ENCODE data around the gene ANGEL2. TPM values are rescaled to one million over a fixed set of nuclear protein-coding genes. Genes with fewer than 3 reads are reported as not detected.

The ANGEL2 gene
- total RNA-seq, 1 experiment from 2014 or later, result 34.8 TPM

DNA sequence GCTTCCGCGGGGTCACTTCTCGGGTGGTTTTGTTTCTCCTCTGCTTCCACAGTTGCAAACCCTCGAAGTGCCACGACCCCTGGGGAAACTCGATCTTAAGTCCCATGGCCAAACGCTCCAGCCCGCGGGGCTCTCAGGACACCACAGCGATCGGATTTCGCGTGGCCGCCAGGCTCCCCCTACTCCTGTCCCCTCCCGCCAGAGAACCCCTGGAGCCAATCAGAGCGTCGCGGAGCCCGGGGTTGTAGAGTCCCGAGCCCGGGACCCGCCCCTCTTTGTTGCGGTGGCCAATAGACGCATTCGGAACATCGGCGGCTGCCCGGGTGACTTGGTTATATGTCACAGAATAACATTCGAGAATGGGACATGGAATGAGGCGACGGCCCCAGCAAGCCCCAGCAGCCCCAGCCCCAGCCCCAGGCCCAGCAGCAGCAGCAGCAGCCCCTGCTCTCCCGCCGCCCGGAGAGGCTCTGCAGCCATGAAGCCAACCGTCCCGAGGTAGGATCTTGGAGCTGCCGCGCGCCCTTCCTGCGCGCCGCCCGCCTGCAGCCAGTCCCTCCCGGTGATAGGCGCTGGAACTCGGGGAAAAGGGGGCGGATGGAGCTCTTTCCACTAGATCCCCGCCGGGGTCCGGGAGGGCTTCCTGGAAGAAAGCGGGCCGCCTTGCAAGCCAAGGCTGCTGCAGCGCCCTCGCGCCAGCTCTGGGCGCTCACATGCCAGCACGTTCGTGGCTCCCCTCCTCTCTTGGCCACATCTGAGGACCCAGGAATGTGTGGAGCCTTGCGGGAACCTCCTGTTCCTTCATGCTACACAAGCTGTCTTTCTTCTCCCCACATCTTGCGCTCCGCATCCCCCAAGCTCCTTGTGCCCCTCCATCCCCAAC is 65.2 kb downstream of the ANGEL2 start, which contains the start of gene VASH2:
TSS of gene VASH2 (plus strand) at position 299 of the 883 bp plus-strand sequence. CDS start 1,002 bp downstream, outside the sequence.
- Histone ChIP-seq H3K4me1 (ENCODE audit: control insufficient read depth, insufficient read depth, low read length) (no peaks in the 10 kb centered on the region), H3K27me3 (ENCODE audit: control insufficient read depth, insufficient read depth, low read length) (peaks cover 8% of the 10 kb centered on the region; the same call in 1 of the 2 replicates), H3K9me3 (ENCODE audit: control insufficient read depth, insufficient read depth, low read depth, low read length) (no peaks in the 10 kb centered on the region), H3K36me3 (ENCODE audit: control insufficient read depth, insufficient read depth, low read length) (no peaks in the 10 kb centered on the region), H3K4me3 (ENCODE audit: low read depth in 2 of 2, low read length in 2 of 2) (peak within 1 kb of the TSS; percentile 53 to 67), H3K27ac (ENCODE audit: low read length) (no peak within 1 kb of the TSS)
- DNase-seq (ENCODE audit: low read depth, low spot score), result no peak
- no TSS peak for BruUV-seq (replicated peaks)
- ChIA-PET POLR2A (interaction anchor here (0.6 kb wide), 1 partner anchor 336 kb away, joined by 5 read pairs; no protein-coding TSS in a partner anchor), CTCF (interaction anchor here (0.5 kb wide), 1 partner anchor 129 kb away, joined by 5 read pairs; no protein-coding TSS in a partner anchor)
- in situ Hi-C loops (cut with HindIII; ENCODE audit: low pct_unique_long_range_greater_than_20kb, low sequenced_read_pairs), result no loop called here
- intact Hi-C loops (cut with micrococcal nuclease; ENCODE audit: unreplicated experiment), result no loop called here
- ATAC-seq, result peak; percentile 99
- TF ChIP-seq CTCF (IDR thresholded peaks at IDR 0.05), result no peak
- no peak for TF ChIP-seq SIN3A (IDR thresholded peaks at IDR 0.05; ENCODE audit: borderline replicate concordance, insufficient read depth, low read depth, low read length)
- no peak for TF ChIP-seq TCF7L2 (IDR thresholded peaks at IDR 0.05; ENCODE audit: low read depth, low read length)
- TF ChIP-seq POLR2AphosphoS5 (IDR thresholded peaks at IDR 0.05; ENCODE audit: low read depth, low read length), result no peak
- TF ChIP-seq REST (IDR thresholded peaks at IDR 0.05; ENCODE audit: insufficient read depth in 1 of 2, low read depth in 2 of 2, low read length in 1 of 2), result no peak

DNA sequence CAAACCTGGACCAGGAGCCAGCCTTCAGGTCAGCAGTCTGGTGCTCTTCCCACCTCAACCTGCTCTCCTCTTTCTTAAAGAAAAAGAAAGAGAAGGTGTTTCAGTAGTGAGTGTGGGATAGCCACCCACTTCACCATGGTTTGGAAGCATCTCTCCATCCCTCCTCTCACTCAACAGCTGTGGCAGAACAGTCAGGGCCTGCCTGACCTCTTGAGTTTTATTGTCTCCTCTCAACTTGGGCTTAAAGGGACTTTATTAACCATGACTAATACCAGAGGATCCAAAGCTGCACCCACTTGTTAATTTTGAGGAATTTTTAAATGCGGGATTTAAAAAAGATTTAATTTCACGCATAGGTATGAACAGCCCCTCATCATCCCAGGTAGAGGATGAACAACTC is 65.9 kb downstream of the ANGEL2 start:
- in situ Hi-C loops (cut with HindIII; ENCODE audit: low pct_unique_long_range_greater_than_20kb, low sequenced_read_pairs), result no loop called here
- ChIA-PET POLR2A (interaction anchor here (0.7 kb wide), 1 partner anchor 23 kb away, joined by 3 read pairs; no protein-coding TSS in a partner anchor), CTCF (no interaction called here)
- BruUV-seq (replicated peaks), result no TSS peak
- TF ChIP-seq SIN3A (IDR thresholded peaks at IDR 0.05; ENCODE audit: borderline replicate concordance, insufficient read depth, low read depth, low read length) (no peak), REST (IDR thresholded peaks at IDR 0.05; ENCODE audit: insufficient read depth in 1 of 2, low read depth in 2 of 2, low read length in 1 of 2) (no peak), CTCF (IDR thresholded peaks at IDR 0.05) (no peak), POLR2AphosphoS5 (IDR thresholded peaks at IDR 0.05; ENCODE audit: low read depth, low read length) (no peak), TCF7L2 (IDR thresholded peaks at IDR 0.05; ENCODE audit: low read depth, low read length) (no peak)
- Histone ChIP-seq H3K36me3 (ENCODE audit: control insufficient read depth, insufficient read depth, low read length) (no peaks in the 10 kb centered on the region), H3K27me3 (ENCODE audit: control insufficient read depth, insufficient read depth, low read length) (peaks cover 8% of the 10 kb centered on the region; the same call in 1 of the 2 replicates), H3K4me3 (ENCODE audit: low read depth in 2 of 2, low read length in 2 of 2) (peak overlapping the region; percentile 53 to 67), H3K9me3 (ENCODE audit: control insufficient read depth, insufficient read depth, low read depth, low read length) (no peaks in the 10 kb centered on the region), H3K27ac (ENCODE audit: low read length) (no peak overlapping the region), H3K4me1 (ENCODE audit: control insufficient read depth, insufficient read depth, low read length) (no peaks in the 10 kb centered on the region)
- DNase-seq (ENCODE audit: low read depth, low spot score) (no peak), ATAC-seq (no peak)
- intact Hi-C loops (cut with micrococcal nuclease; ENCODE audit: unreplicated experiment), result no loop called here

All from Panc1 (cell line).